ENCODE measurements around the gene MAGI2.

Gene MAGI2

GRCh38 chr7:78127009-78127408 lies 1326.5 kb downstream of the MAGI2 start:
- no peak for DNase-seq (ENCODE audit: insufficient read length, low spot score)
- no peak for FAIRE-seq
- TF ChIP-seq POU2F2 (IDR thresholded peaks at IDR 0.05; ENCODE audit: low read depth, low read length), result no peak
- TF ChIP-seq PAX5 (IDR thresholded peaks at IDR 0.05; ENCODE audit: insufficient read depth, low read length, severe bottlenecking), result no peak
- no peak for TF ChIP-seq TAF1 (IDR thresholded peaks at IDR 0.05; ENCODE audit: low read depth, low read length)
- no peak for TF ChIP-seq POLR2A (IDR thresholded peaks at IDR 0.05; ENCODE audit: low read depth, low read length)

- FAIRE-seq (no peak), DNase-seq (ENCODE audit: insufficient read length, low spot score) (no peak)
Measured at GRCh38 chr7:78125884-78126283, 1327.6 kb downstream of the MAGI2 start.

GRCh38 chr7:78124216-78124615 lies 1329.3 kb downstream of the MAGI2 start:
- DNase-seq (ENCODE audit: insufficient read length, low spot score) (no peak), FAIRE-seq (no peak)
- TF ChIP-seq POLR2A (IDR thresholded peaks at IDR 0.05; ENCODE audit: low read depth, low read length) (no peak), SPI1 (IDR thresholded peaks at IDR 0.05; ENCODE audit: low read depth, low read length) (no peak), POU2F2 (IDR thresholded peaks at IDR 0.05; ENCODE audit: low read depth, low read length) (no peak), TAF1 (IDR thresholded peaks at IDR 0.05; ENCODE audit: low read depth, low read length) (no peak), PAX5 (IDR thresholded peaks at IDR 0.05; ENCODE audit: insufficient read depth, low read length, severe bottlenecking) (no peak), POLR2AphosphoS5 (IDR thresholded peaks at IDR 0.05; ENCODE audit: low read depth, low read length) (no peak)

More at GRCh38 chr7:78125884-78126283, 1327.6 kb downstream of the MAGI2 start:
- TF ChIP-seq POLR2A (IDR thresholded peaks at IDR 0.05; ENCODE audit: low read depth, low read length) (no peak), SPI1 (IDR thresholded peaks at IDR 0.05; ENCODE audit: low read depth, low read length) (no peak), PAX5 (IDR thresholded peaks at IDR 0.05; ENCODE audit: insufficient read depth, low read length, severe bottlenecking) (no peak), POU2F2 (IDR thresholded peaks at IDR 0.05; ENCODE audit: low read depth, low read length) (no peak), POLR2AphosphoS5 (IDR thresholded peaks at IDR 0.05; ENCODE audit: low read depth, low read length) (no peak), TAF1 (IDR thresholded peaks at IDR 0.05; ENCODE audit: low read depth, low read length) (no peak)

GRCh38 chr7:78121888-78122287 lies 1331.6 kb downstream of the MAGI2 start:
- no peak for TF ChIP-seq POLR2A (IDR thresholded peaks at IDR 0.05; ENCODE audit: low read depth, low read length)
- TF ChIP-seq PAX5 (IDR thresholded peaks at IDR 0.05; ENCODE audit: insufficient read depth, low read length, severe bottlenecking), result no peak
- TF ChIP-seq POU2F2 (IDR thresholded peaks at IDR 0.05; ENCODE audit: low read depth, low read length), result no peak
- TF ChIP-seq POLR2AphosphoS5 (IDR thresholded peaks at IDR 0.05; ENCODE audit: low read depth, low read length), result no peak
- no peak for TF ChIP-seq TAF1 (IDR thresholded peaks at IDR 0.05; ENCODE audit: low read depth, low read length)
- no peak for TF ChIP-seq SPI1 (IDR thresholded peaks at IDR 0.05; ENCODE audit: low read depth, low read length)
- no peak for DNase-seq (ENCODE audit: insufficient read length, low spot score)
- FAIRE-seq, result no peak

GRCh38 chr7:78118470-78118869 lies 1335.0 kb downstream of the MAGI2 start:
- DNase-seq (ENCODE audit: insufficient read length, low spot score), result no peak
- TF ChIP-seq POU2F2 (IDR thresholded peaks at IDR 0.05; ENCODE audit: low read depth, low read length), result no peak
- TF ChIP-seq POLR2A (IDR thresholded peaks at IDR 0.05; ENCODE audit: low read depth, low read length), result no peak
- TF ChIP-seq PAX5 (IDR thresholded peaks at IDR 0.05; ENCODE audit: insufficient read depth, low read length, severe bottlenecking), result no peak
- no peak for TF ChIP-seq SPI1 (IDR thresholded peaks at IDR 0.05; ENCODE audit: low read depth, low read length)
- TF ChIP-seq POLR2AphosphoS5 (IDR thresholded peaks at IDR 0.05; ENCODE audit: low read depth, low read length), result no peak
- TF ChIP-seq TAF1 (IDR thresholded peaks at IDR 0.05; ENCODE audit: low read depth, low read length), result no peak
- no peak for FAIRE-seq

- DNase-seq (ENCODE audit: insufficient read length, low spot score), result no peak
- no peak for FAIRE-seq
- no peak for TF ChIP-seq PAX5 (IDR thresholded peaks at IDR 0.05; ENCODE audit: insufficient read depth, low read length, severe bottlenecking)
- no peak for TF ChIP-seq TAF1 (IDR thresholded peaks at IDR 0.05; ENCODE audit: low read depth, low read length)
- no peak for TF ChIP-seq POU2F2 (IDR thresholded peaks at IDR 0.05; ENCODE audit: low read depth, low read length)
- TF ChIP-seq SPI1 (IDR thresholded peaks at IDR 0.05; ENCODE audit: low read depth, low read length), result no peak
- no peak for TF ChIP-seq POLR2A (IDR thresholded peaks at IDR 0.05; ENCODE audit: low read depth, low read length)
- no peak for TF ChIP-seq POLR2AphosphoS5 (IDR thresholded peaks at IDR 0.05; ENCODE audit: low read depth, low read length)
Measured at GRCh38 chr7:78115876-78116275, 1337.6 kb downstream of the MAGI2 start.

- no peak for TF ChIP-seq SPI1 (IDR thresholded peaks at IDR 0.05; ENCODE audit: low read depth, low read length)
- no peak for TF ChIP-seq POLR2A (IDR thresholded peaks at IDR 0.05; ENCODE audit: low read depth, low read length)
- no peak for TF ChIP-seq POU2F2 (IDR thresholded peaks at IDR 0.05; ENCODE audit: low read depth, low read length)
- FAIRE-seq (no peak), DNase-seq (ENCODE audit: insufficient read length, low spot score) (no peak)
Measured at GRCh38 chr7:78114993-78115392, 1338.5 kb downstream of the MAGI2 start.

GRCh38 chr7:78112488-78112887 lies 1341.0 kb downstream of the MAGI2 start:
- TF ChIP-seq PAX5 (IDR thresholded peaks at IDR 0.05; ENCODE audit: insufficient read depth, low read length, severe bottlenecking), result no peak
- FAIRE-seq (no peak), DNase-seq (ENCODE audit: insufficient read length, low spot score) (no peak)

- DNase-seq (ENCODE audit: insufficient read length, low spot score), result no peak
- no peak for FAIRE-seq
- TF ChIP-seq POLR2AphosphoS5 (IDR thresholded peaks at IDR 0.05; ENCODE audit: low read depth, low read length), result no peak
- no peak for TF ChIP-seq POU2F2 (IDR thresholded peaks at IDR 0.05; ENCODE audit: low read depth, low read length)
- no peak for TF ChIP-seq POLR2A (IDR thresholded peaks at IDR 0.05; ENCODE audit: low read depth, low read length)
- TF ChIP-seq TAF1 (IDR thresholded peaks at IDR 0.05; ENCODE audit: low read depth, low read length), result no peak
- TF ChIP-seq SPI1 (IDR thresholded peaks at IDR 0.05; ENCODE audit: low read depth, low read length), result no peak
- no peak for TF ChIP-seq PAX5 (IDR thresholded peaks at IDR 0.05; ENCODE audit: insufficient read depth, low read length, severe bottlenecking)
Measured at GRCh38 chr7:78111386-78111785, 1342.1 kb downstream of the MAGI2 start.

GRCh38 chr7:78103475-78103874 lies 1350.0 kb downstream of the MAGI2 start:
- DNase-seq (ENCODE audit: insufficient read length, low spot score) (no peak), FAIRE-seq (no peak)
- TF ChIP-seq POLR2A (IDR thresholded peaks at IDR 0.05; ENCODE audit: low read depth, low read length) (no peak), POLR2AphosphoS5 (IDR thresholded peaks at IDR 0.05; ENCODE audit: low read depth, low read length) (no peak), SPI1 (IDR thresholded peaks at IDR 0.05; ENCODE audit: low read depth, low read length) (no peak), POU2F2 (IDR thresholded peaks at IDR 0.05; ENCODE audit: low read depth, low read length) (no peak), PAX5 (IDR thresholded peaks at IDR 0.05; ENCODE audit: insufficient read depth, low read length, severe bottlenecking) (no peak), TAF1 (IDR thresholded peaks at IDR 0.05; ENCODE audit: low read depth, low read length) (no peak)

Data from GM12891 (cell line).